ENCODE results near the gene MACROD2. TPM values are rescaled to one million over a fixed set of nuclear protein-coding genes. Genes with fewer than 3 reads are reported as not detected.

MACROD2 gene
- total RNA-seq, 4 donors from 2014 or later = 10.0 to 24.0 (median 17.0) TPM

DNA sequence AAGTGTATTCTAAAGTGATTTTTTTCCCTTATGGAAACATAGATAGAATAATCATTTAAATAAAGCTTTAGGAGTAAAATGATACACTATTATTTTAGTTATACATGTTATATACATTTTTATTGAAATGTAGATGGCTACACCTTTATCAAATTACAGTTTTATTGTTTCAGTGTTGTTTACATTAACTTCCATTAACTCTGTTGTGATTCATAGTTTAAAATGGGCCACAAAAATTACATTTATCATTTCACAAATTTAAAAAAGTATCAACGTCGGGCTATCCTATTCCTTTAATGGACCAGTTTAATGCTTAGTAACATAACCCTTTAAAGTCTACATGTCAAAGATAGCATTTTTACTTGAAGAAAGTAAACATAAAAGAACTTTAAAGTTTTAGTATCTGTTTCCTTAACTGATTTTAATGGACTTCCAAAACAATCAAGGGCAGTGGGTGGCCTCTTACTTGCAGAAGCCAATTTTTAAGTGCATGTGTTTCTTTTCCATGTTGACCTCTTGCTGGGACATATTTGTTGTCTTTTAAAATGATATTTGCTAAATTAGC, 389.9 kb downstream of the MACROD2 start:
- TF ChIP-seq CTCF (IDR thresholded peaks at IDR 0.05) (no peak), POLR2A (IDR thresholded peaks at IDR 0.05) (no peak)
- 87 to 93% methylated on average over 2 of the region's 2 CpGs for WGBS, 2 donors
- no peak for DNase-seq (ENCODE audit: low spot score in 2 of 2)
- no peak overlapping the region for H3K4me3 ChIP-seq (ENCODE audit: low read depth, poor library complexity, severe bottlenecking)
- intact Hi-C loops (cut with DNase I; ENCODE audit: low total_unique reads) = no loop called here

GRCh38 chr20:14386726-14387125, 391.4 kb downstream of the MACROD2 start:
- DNase-seq (ENCODE audit: low spot score in 2 of 2) = no peak
- WGBS, 2 donors = 93% methylated on average over 4 of the region's 4 CpGs
- intact Hi-C loops (cut with DNase I; ENCODE audit: low total_unique reads) = no loop called here
- no peak for TF ChIP-seq CTCF (IDR thresholded peaks at IDR 0.05)
- TF ChIP-seq POLR2A (IDR thresholded peaks at IDR 0.05) = no peak
- H3K4me3 ChIP-seq (ENCODE audit: low read depth, poor library complexity, severe bottlenecking) = no peak overlapping the region

DNA sequence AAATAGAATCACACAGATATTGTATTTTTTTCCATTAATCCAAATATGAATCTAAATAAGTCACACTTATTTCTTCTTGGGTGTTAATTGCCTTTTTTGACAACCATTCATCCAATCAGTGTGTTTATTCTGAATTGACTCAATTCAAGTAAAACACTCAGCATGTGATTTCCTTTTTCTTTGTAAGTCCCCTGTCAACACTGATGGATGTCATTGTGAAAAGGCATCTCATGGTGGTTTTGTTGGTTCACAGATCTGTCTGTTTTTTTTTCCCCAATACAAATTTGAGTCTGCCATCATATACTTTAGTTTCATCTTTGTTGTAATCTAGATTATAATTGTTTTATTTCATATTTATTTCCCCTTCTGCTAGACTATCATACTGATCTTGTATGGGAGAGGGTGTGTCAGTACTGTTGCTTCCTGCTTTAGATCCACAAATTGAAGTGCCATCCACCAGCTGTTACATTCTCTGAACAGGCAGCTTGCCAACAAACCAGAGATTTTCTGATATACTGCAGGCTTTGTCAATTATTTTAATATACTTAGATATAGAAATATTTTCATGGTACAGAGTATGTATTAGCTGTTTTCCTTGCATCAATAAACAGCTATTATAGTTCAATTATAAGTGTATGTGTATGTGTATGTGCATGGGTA, 406.3 kb downstream of the MACROD2 start:
- intact Hi-C loops (cut with DNase I; ENCODE audit: low total_unique reads) = no loop called here
- TF ChIP-seq CTCF (IDR thresholded peaks at IDR 0.05) (no peak), POLR2A (IDR thresholded peaks at IDR 0.05) (no peak)
- no peak overlapping the region for H3K4me3 ChIP-seq (ENCODE audit: low read depth, poor library complexity, severe bottlenecking)
- no peak for DNase-seq (ENCODE audit: low spot score in 2 of 2)

DNA sequence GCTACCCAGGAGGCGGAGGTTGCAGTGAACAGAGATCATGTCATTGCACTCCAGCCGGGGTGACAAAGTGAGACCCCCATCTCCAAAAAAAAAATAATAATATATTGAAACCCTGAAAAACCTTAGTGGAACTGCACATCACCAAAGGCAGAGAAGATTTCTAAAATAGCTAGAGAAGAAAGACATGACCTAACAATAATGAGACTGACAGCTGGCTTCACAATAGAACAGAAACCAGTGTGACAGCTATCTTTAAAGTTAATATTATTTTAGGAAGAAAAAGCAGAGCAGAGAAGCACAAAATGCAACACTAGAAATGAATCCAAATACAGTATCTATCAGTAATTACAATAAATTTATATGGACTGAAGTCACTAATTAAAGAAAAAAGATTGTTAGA, 409.2 kb downstream of the MACROD2 start:
- DNase-seq (ENCODE audit: low spot score in 2 of 2) = no peak
- 95 to 100% methylated on average over 2 of the region's 2 CpGs for WGBS, 2 donors
- H3K4me3 ChIP-seq (ENCODE audit: low read depth, poor library complexity, severe bottlenecking) = no peak overlapping the region
- TF ChIP-seq CTCF (IDR thresholded peaks at IDR 0.05) = no peak
- no peak for TF ChIP-seq POLR2A (IDR thresholded peaks at IDR 0.05)
- intact Hi-C loops (cut with DNase I; ENCODE audit: low total_unique reads) = no loop called here

DNA sequence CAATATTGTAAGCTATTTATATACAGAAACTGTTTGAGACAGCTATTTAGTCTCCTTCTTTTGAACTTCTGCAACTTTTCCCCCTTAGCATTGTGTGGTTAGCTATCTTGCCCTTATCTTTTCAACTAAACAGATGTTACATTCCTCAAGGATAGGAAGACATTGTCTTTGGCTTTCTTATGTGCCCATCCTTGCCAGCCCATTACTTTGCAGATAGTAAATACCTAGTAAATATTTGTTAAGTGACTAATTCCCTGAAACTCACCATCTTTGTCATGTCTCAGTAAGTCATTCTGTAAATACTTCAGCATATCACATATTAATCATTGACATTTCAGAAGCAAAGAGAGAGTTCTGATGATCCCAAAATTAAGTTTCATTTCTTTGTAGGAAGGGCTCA, 411.2 kb downstream of the MACROD2 start:
- no peak overlapping the region for H3K4me3 ChIP-seq (ENCODE audit: low read depth, poor library complexity, severe bottlenecking)
- intact Hi-C loops (cut with DNase I; ENCODE audit: low total_unique reads) = no loop called here
- no peak for DNase-seq (ENCODE audit: low spot score in 2 of 2)
- TF ChIP-seq POLR2A (IDR thresholded peaks at IDR 0.05) (no peak), CTCF (IDR thresholded peaks at IDR 0.05) (no peak)

- no peak overlapping the region for H3K4me3 ChIP-seq (ENCODE audit: low read depth, poor library complexity, severe bottlenecking)
- no peak for DNase-seq (ENCODE audit: low spot score in 2 of 2)
- intact Hi-C loops (cut with DNase I; ENCODE audit: low total_unique reads) = no loop called here
- WGBS, 2 donors = 81 to 84% methylated on average over 3 of the region's 3 CpGs
- TF ChIP-seq CTCF (IDR thresholded peaks at IDR 0.05) (no peak), POLR2A (IDR thresholded peaks at IDR 0.05) (no peak)
Measured at GRCh38 chr20:14407336-14407735, 412.0 kb downstream of the MACROD2 start.
